Measurements from ENCODE around the gene MYL5.

GRCh38 chr4:663046-663437 lies 11.3 kb upstream of the MYL5 start:
- TF ChIP-seq CTCF (IDR thresholded peaks at IDR 0.05; ENCODE audit: insufficient read depth, low read depth, low read length) (no peak), EZH2 (IDR thresholded peaks at IDR 0.05; ENCODE audit: insufficient read depth, low read length) (no peak)
